K562 (cell line): ENCODE data around the gene DRC1.

Experiments used
- ESRRA ChIP-seq: fragments of 450-650 bp; IDR thresholded peaks from 2 replicates; pipeline ENCODE4 v1.6.1; 2014; ENCODE audit warnings: low read depth, mild to moderate bottlenecking, moderate library complexity, borderline replicate concordance
- EZH2 ChIP-seq: IDR thresholded peaks from 2 replicates; pipeline ENCODE4 v1.6.1; 2012; ENCODE audit warnings: low read depth, mild to moderate bottlenecking, inconsistent platforms, low read length, borderline replicate concordance

GRCh38 chr2:26450031-26450635 is 48.4 kb downstream of the DRC1 start:
- TF ChIP-seq ESRRA = no peak
- TF ChIP-seq EZH2 = no peak
